Nephron progenitor cell (in vitro differentiated cells): ENCODE data around the gene NPY.

ENCODE experiments used
- DNase-seq: peaks from one replicate; pipeline ENCODE4 v3.0.0; 2021
- H3K27ac Mint-ChIP-seq: 2 replicates; pipeline ENCODE4 v1.8.0; 2021; ENCODE audit warnings: mild to moderate bottlenecking, moderate library complexity, mixed read lengths
- H3K27me3 Mint-ChIP-seq: 2 replicates; pipeline ENCODE4 v1.8.0; 2021; ENCODE audit warnings: mild to moderate bottlenecking, low read depth, mixed read lengths; ENCODE audit not compliant: poor library complexity
- H3K36me3 Mint-ChIP-seq: 2 replicates; pipeline ENCODE4 v1.8.0; 2021; ENCODE audit warnings: low read depth, mixed read lengths
- H3K4me1 Mint-ChIP-seq: 2 replicates; pipeline ENCODE4 v1.8.0; 2021; ENCODE audit warnings: mixed read lengths
- H3K4me3 Mint-ChIP-seq: 2 replicates; pipeline ENCODE4 v1.8.0; 2021; ENCODE audit warnings: mild to moderate bottlenecking, moderate library complexity, mixed read lengths
- H3K9me3 Mint-ChIP-seq: 2 replicates; pipeline ENCODE4 v1.8.0; 2021; ENCODE audit warnings: mild to moderate bottlenecking, moderate library complexity, mixed read lengths
- TF ChIP-seq, protein P1 (sequence below): fragments of 200-600 bp; sonication (generic); IDR thresholded peaks from 2 replicates; pipeline ENCODE4 v1.5.0; 2021; ENCODE audit warnings: antibody characterized with exemption

NPY gene

DNA sequence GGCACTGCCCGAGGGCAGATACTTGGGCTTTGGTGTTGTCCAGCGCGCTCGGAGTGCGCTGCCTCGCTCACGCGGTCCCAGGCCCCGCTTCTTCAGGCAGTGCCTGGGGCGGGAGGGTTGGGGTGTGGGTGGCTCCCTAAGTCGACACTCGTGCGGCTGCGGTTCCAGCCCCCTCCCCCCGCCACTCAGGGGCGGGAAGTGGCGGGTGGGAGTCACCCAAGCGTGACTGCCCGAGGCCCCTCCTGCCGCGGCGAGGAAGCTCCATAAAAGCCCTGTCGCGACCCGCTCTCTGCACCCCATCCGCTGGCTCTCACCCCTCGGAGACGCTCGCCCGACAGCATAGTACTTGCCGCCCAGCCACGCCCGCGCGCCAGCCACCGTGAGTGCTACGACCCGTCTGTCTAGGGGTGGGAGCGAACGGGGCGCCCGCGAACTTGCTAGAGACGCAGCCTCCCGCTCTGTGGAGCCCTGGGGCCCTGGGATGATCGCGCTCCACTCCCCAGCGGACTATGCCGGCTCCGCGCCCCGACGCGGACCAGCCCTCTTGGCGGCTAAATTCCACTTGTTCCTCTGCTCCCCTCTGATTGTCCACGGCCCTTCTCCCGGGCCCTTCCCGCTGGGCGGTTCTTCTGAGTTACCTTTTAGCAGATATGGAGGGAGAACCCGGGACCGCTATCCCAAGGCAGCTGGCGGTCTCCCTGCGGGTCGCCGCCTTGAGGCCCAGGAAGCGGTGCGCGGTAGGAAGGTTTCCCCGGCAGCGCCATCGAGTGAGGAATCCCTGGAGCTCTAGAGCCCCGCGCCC lies at the start of gene NPY:
Gene NPY (plus strand): TSS at position 294 of the 802 bp plus-strand sequence. CDS start 1,051 bp downstream, outside the sequence.
- H3K36me3 Mint-ChIP-seq: no peaks in the 10 kb centered on the region
- peak within 1 kb of the TSS; percentile 83 for H3K4me3 Mint-ChIP-seq
- H3K27ac Mint-ChIP-seq: no peak within 1 kb of the TSS
- H3K27me3 Mint-ChIP-seq: peaks cover 51% of the 10 kb centered on the region
- H3K9me3 Mint-ChIP-seq: peaks cover 7% of the 10 kb centered on the region
- peaks cover 5% of the 10 kb centered on the region for H3K4me1 Mint-ChIP-seq
- TF ChIP-seq, protein P1, sequence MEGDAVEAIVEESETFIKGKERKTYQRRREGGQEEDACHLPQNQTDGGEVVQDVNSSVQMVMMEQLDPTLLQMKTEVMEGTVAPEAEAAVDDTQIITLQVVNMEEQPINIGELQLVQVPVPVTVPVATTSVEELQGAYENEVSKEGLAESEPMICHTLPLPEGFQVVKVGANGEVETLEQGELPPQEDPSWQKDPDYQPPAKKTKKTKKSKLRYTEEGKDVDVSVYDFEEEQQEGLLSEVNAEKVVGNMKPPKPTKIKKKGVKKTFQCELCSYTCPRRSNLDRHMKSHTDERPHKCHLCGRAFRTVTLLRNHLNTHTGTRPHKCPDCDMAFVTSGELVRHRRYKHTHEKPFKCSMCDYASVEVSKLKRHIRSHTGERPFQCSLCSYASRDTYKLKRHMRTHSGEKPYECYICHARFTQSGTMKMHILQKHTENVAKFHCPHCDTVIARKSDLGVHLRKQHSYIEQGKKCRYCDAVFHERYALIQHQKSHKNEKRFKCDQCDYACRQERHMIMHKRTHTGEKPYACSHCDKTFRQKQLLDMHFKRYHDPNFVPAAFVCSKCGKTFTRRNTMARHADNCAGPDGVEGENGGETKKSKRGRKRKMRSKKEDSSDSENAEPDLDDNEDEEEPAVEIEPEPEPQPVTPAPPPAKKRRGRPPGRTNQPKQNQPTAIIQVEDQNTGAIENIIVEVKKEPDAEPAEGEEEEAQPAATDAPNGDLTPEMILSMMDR: no peak
- peak; percentile 48 for DNase-seq

GRCh38 chr7:24239260-24239659 lies 44.7 kb upstream of the NPY start:
- Mint-ChIP-seq H3K4me3 (no peak overlapping the region), H3K27me3 (no peaks in the 10 kb centered on the region), H3K27ac (no peak overlapping the region), H3K4me1 (peaks cover 7% of the 10 kb centered on the region), H3K36me3 (no peaks in the 10 kb centered on the region), H3K9me3 (no peaks in the 10 kb centered on the region)
- TF ChIP-seq, protein P1: no peak
- DNase-seq: no peak

DNA sequence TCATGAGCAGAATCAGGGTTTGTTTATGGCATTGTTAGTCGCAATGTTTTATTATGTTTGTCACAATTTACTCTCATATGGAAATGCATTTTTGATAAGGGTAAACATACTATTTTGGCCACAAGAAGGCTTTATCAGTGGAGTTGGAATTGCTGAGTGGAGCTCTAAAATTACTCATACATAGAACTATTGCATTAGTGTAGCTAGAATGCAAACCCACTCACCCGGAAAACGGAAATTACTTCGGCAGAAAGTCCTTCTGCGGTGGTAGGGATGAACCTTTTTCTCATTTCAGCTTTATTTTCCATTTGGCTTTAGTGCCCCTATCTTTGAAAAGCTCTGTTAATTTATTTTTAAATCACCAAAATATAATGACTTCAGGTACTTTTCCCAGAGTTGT lies 42.8 kb upstream of the NPY start:
- DNase-seq: no peak
- no peaks in the 10 kb centered on the region for H3K9me3 Mint-ChIP-seq
- H3K36me3 Mint-ChIP-seq: no peaks in the 10 kb centered on the region
- H3K4me1 Mint-ChIP-seq: peaks cover 7% of the 10 kb centered on the region
- no peaks in the 10 kb centered on the region for H3K27me3 Mint-ChIP-seq
- no peak overlapping the region for H3K4me3 Mint-ChIP-seq
- no peak overlapping the region for H3K27ac Mint-ChIP-seq
- TF ChIP-seq, protein P1: no peak

- TF ChIP-seq, protein P1: no peak
- Mint-ChIP-seq H3K27ac (no peak overlapping the region), H3K4me1 (peaks cover 7% of the 10 kb centered on the region), H3K36me3 (no peaks in the 10 kb centered on the region), H3K27me3 (no peaks in the 10 kb centered on the region), H3K4me3 (no peak overlapping the region), H3K9me3 (peaks cover 4% of the 10 kb centered on the region)
- no peak for DNase-seq
These were observed 39.4 kb upstream of the NPY start for GRCh38 chr7:24244554-24244953.

DNA sequence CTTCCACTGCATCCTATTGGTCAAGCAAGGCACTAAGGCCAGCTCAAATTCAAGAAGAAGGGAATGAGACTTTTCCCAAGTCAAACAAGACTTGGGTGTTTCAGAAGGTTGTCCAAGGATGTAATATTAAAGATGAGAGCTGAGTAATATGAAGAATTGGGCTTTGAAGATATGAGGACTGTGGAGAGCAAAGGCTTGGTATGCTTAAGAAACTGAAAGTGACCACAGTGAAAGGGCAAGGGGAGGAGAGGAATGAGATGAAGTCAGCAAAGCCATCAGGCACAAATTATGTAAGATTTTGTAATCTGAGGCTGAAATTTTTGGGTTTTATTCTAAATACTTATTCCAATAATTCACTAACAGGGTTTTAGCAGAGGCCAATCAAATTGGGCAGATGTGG lies 38.6 kb upstream of the NPY start:
- no peaks in the 10 kb centered on the region for H3K27me3 Mint-ChIP-seq
- H3K36me3 Mint-ChIP-seq: no peaks in the 10 kb centered on the region
- no peak overlapping the region for H3K27ac Mint-ChIP-seq
- TF ChIP-seq, protein P1: no peak
- no peak overlapping the region for H3K4me3 Mint-ChIP-seq
- peaks cover 10% of the 10 kb centered on the region for H3K9me3 Mint-ChIP-seq
- peaks cover 7% of the 10 kb centered on the region for H3K4me1 Mint-ChIP-seq
- no peak for DNase-seq

GRCh38 chr7:24249266-24249665 lies 34.7 kb upstream of the NPY start:
- no peak overlapping the region for H3K4me3 Mint-ChIP-seq
- no peaks in the 10 kb centered on the region for H3K27me3 Mint-ChIP-seq
- peaks cover 35% of the 10 kb centered on the region for H3K9me3 Mint-ChIP-seq
- H3K36me3 Mint-ChIP-seq: peaks cover 11% of the 10 kb centered on the region
- no peak overlapping the region for H3K27ac Mint-ChIP-seq
- no peak for DNase-seq
- H3K4me1 Mint-ChIP-seq: no peaks in the 10 kb centered on the region
- TF ChIP-seq, protein P1: no peak
